Suprapubic skin (tissue), 4 donors: ENCODE data around the gene SORCS3. TPM values are rescaled to one million over a fixed set of nuclear protein-coding genes. Genes with fewer than 3 reads are reported as not detected.

Source experiments
- DNase-seq, 2 donors: peaks; one replicate each; pipeline ENCODE4 v3.0.0-alpha.2; 2019; ENCODE audit warnings: low spot score in 2 of 2
- H3K27ac ChIP-seq: fragments of 200-600 bp; sonication (generic); one replicate; pipeline ENCODE4 v1.5.1; 2019
- H3K27me3 ChIP-seq: fragments of 200-600 bp; sonication (generic); one replicate; pipeline ENCODE4 v1.5.1; 2019
- H3K36me3 ChIP-seq: fragments of 200-600 bp; sonication (generic); one replicate; pipeline ENCODE4 v1.5.1; 2019
- H3K4me1 ChIP-seq: fragments of 200-600 bp; sonication (generic); one replicate; pipeline ENCODE4 v1.5.1; 2019
- H3K4me3 ChIP-seq: fragments of 200-600 bp; sonication (generic); one replicate; pipeline ENCODE4 v1.5.1; 2019; ENCODE audit warnings: mild to moderate bottlenecking
- H3K9me3 ChIP-seq: fragments of 200-600 bp; sonication (generic); one replicate; pipeline ENCODE4 v1.5.1; 2019
- EP300 ChIP-seq: sonication (generic); formaldehyde crosslinking; IDR thresholded peaks from one replicate; pipeline ENCODE4 v1.6.1; 2017; ENCODE audit warnings: antibody characterized with exemption
- POLR2A ChIP-seq, 2 donors: fragments of 450-650 bp; IDR thresholded peaks; one replicate each; pipeline ENCODE4 v1.6.1; 2017; ENCODE audit warnings: antibody characterized with exemption in 2 of 2, mild to moderate bottlenecking in 2 of 2, moderate library complexity in 2 of 2
- POLR2AphosphoS5 ChIP-seq, 3 donors: sonication (generic); formaldehyde crosslinking; IDR thresholded peaks; one replicate each; pipeline ENCODE4 v1.6.1; 2017; ENCODE audit warnings: antibody characterized with exemption in 3 of 3
- WGBS: methylation state at CpG from one replicate; pipeline ENCODE4 v1.1.5; 2018; 5-methylcytosine and 5-hydroxymethylcytosine counted together
- total RNA-seq, 4 donors: library from RNA; depleted of rRNA; stranded (reverse); fragments of >200 nt; gene quantifications; one replicate each; pipeline ENCODE4 v1.1.0, GENCODE V29; 2016
- TF ChIP-seq, protein P1 (sequence below), 2 donors: fragments of 200-600 bp in 1 of 2; fragments of 450-650 bp in 1 of 2; sonication (generic) in 1 of 2; IDR thresholded peaks; one replicate each; pipeline ENCODE4 v1.5.1; 2016 to 2019; ENCODE audit warnings: antibody characterized with exemption in 2 of 2, mild to moderate bottlenecking in 1 of 2, moderate library complexity in 1 of 2

Gene SORCS3
- total RNA-seq, 4 donors from 2014 or later, result 0.16 to 0.19 (median 0.18) TPM

DNA sequence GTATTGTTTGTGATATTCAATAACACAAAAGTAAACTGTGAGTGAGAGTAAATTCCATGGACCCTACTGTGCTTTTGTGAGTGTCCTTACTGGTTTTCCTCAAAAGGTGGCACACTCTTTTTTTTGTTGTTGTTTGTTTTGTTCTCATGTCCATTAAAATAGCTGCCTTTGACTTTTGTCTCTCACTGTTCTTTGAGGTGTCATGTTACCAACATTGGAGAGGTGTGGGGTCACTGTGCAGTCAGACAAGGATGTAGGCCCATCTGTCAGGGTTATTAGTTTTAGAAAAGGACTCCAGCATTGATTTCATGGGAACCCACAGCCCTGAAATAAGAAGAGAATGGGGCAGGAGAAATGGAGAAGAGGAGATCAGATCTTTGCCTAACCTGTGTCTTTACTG is 383.1 kb downstream of the SORCS3 start:
- Histone ChIP-seq H3K27ac (no peak overlapping the region), H3K27me3 (no peaks in the 10 kb centered on the region), H3K9me3 (no peaks in the 10 kb centered on the region), H3K4me1 (no peaks in the 10 kb centered on the region), H3K36me3 (no peaks in the 10 kb centered on the region), H3K4me3 (no peak overlapping the region)
- no peak for TF ChIP-seq POLR2AphosphoS5 (IDR thresholded peaks at IDR 0.05)
- no peak for DNase-seq

DNA sequence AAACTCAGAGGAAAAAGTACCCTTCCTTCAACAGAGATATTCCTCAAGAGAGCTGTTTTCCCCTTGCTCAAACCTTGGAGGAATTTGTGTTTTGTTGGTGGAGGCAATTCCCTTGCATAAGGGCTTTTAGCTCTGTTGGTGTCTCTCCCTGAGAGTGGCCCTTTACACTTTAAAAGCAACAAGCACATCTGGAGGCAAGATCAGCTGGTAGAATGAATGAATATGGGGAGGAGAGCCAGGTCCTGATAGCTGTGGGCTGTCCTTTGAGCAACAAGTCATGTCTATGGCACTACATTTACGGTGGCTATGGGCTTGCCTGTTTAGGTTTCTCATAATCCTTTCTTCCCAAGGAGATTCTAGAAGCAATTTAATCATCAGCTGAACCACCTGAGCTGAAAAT is 384.0 kb downstream of the SORCS3 start:
- TF ChIP-seq POLR2AphosphoS5 (IDR thresholded peaks at IDR 0.05), result no peak
- TF ChIP-seq, protein P1, sequence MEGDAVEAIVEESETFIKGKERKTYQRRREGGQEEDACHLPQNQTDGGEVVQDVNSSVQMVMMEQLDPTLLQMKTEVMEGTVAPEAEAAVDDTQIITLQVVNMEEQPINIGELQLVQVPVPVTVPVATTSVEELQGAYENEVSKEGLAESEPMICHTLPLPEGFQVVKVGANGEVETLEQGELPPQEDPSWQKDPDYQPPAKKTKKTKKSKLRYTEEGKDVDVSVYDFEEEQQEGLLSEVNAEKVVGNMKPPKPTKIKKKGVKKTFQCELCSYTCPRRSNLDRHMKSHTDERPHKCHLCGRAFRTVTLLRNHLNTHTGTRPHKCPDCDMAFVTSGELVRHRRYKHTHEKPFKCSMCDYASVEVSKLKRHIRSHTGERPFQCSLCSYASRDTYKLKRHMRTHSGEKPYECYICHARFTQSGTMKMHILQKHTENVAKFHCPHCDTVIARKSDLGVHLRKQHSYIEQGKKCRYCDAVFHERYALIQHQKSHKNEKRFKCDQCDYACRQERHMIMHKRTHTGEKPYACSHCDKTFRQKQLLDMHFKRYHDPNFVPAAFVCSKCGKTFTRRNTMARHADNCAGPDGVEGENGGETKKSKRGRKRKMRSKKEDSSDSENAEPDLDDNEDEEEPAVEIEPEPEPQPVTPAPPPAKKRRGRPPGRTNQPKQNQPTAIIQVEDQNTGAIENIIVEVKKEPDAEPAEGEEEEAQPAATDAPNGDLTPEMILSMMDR (IDR thresholded peaks at IDR 0.05), result no peak
- no peak for TF ChIP-seq EP300
- Histone ChIP-seq H3K4me3 (no peak overlapping the region), H3K27ac (no peak overlapping the region), H3K9me3 (no peaks in the 10 kb centered on the region), H3K4me1 (no peaks in the 10 kb centered on the region), H3K27me3 (no peaks in the 10 kb centered on the region), H3K36me3 (no peaks in the 10 kb centered on the region)
- no peak for DNase-seq
- WGBS, result 29% methylated on average over 1 of the region's 1 CpG

DNA sequence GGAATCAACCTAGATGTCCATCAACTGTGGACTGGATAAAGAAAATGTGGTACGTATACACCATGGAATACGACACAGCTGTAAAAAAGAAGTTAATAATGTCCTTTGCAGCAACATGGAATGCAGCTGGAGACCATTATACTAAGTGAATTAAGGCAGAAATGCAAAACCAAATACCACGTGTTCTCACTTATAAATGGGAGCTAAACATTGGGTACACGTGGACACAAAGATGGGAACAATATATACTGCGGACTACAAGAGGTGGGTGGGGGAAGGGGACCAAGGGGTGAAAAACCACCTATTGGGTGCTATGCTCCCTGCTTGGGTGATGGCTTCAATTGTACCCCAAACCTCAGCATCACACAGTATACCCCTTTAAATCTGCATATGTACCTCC is 385.5 kb downstream of the SORCS3 start:
- Histone ChIP-seq H3K4me1 (no peaks in the 10 kb centered on the region), H3K27ac (no peak overlapping the region), H3K4me3 (no peak overlapping the region), H3K36me3 (no peaks in the 10 kb centered on the region), H3K9me3 (no peaks in the 10 kb centered on the region), H3K27me3 (no peaks in the 10 kb centered on the region)
- no peak for DNase-seq
- TF ChIP-seq EP300 (no peak), POLR2AphosphoS5 (IDR thresholded peaks at IDR 0.05) (no peak), POLR2A (IDR thresholded peaks at IDR 0.05) (no peak)
- TF ChIP-seq, protein P1 (IDR thresholded peaks at IDR 0.05), result no peak
- 78% methylated on average over 5 of the region's 5 CpGs for WGBS

DNA sequence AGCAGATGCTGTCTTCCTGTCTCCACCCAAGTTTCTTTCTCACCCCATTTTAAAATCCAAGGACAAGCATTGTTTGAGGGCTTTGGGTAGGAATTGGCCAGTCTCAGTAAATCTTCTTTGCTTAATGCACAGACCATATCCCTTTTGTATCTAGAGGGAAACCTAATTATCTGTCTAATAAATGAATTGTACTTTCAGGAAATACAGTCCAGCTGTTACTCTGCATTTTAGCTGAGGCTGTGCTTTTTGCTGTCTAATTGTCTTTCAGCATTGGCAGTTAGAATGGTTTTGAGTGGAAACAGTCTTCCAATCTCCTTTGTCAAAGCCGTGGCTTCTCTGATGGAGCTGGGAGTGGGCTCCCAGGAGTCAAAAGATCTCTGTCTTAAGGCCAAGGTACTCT is 388.2 kb downstream of the SORCS3 start:
- WGBS, result 52% methylated on average over 1 of the region's 1 CpG
- TF ChIP-seq POLR2A (IDR thresholded peaks at IDR 0.05), result no peak
- no peak for TF ChIP-seq EP300
- no peak for TF ChIP-seq POLR2AphosphoS5 (IDR thresholded peaks at IDR 0.05)
- TF ChIP-seq, protein P1 (IDR thresholded peaks at IDR 0.05), result no peak
- Histone ChIP-seq H3K4me1 (no peaks in the 10 kb centered on the region), H3K4me3 (no peak overlapping the region), H3K27me3 (no peaks in the 10 kb centered on the region), H3K9me3 (no peaks in the 10 kb centered on the region), H3K27ac (no peak overlapping the region), H3K36me3 (no peaks in the 10 kb centered on the region)
- no peak for DNase-seq

DNA sequence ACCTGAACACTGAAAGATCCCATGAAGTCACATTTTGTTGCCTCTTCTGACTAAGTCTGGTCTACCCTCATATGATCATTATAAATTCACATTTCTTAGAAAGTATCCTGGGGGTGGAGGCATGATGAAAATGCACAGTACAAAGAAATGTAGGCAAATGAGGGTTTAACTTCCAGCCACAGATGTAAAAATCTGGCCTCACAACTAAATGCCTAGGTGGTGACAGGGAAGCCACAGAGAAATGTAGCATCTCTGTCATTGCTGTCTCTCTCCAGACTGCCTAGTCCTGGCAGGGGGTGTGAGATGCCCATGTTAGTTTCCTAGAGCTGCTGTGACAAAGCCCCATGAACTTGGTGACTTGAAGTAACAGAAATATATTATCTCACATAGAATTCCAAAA is 395.9 kb downstream of the SORCS3 start:
- no peaks in the 10 kb centered on the region for H3K36me3 ChIP-seq
- TF ChIP-seq, protein P1 (IDR thresholded peaks at IDR 0.05), result no peak
- TF ChIP-seq EP300, result no peak
- no peak for TF ChIP-seq POLR2A (IDR thresholded peaks at IDR 0.05)
- no peak for TF ChIP-seq POLR2AphosphoS5 (IDR thresholded peaks at IDR 0.05)
- H3K27me3 ChIP-seq, result no peaks in the 10 kb centered on the region
- no peak overlapping the region for H3K27ac ChIP-seq
- H3K4me3 ChIP-seq, result no peak overlapping the region
- no peaks in the 10 kb centered on the region for H3K9me3 ChIP-seq
- no peaks in the 10 kb centered on the region for H3K4me1 ChIP-seq
- DNase-seq, result no peak

DNA sequence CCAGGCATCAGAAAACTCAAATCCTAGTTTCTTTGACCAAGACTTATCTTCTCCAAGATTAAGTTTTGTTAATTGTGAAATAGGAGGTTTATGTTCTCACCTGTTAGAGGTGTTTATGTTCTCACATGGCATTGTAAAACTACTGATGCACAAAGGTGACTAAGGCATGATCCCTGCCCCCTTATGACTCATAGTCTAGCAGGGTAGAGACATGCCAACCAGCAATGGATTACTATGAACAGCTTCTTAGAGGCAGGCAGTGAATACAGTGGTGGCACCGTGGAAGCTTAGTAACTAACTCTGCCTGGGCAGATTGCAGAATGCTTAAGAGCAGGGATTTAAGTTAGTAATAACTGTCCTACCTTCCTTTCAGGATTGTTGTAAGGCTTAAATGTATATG is 400.9 kb downstream of the SORCS3 start:
- Histone ChIP-seq H3K27me3 (no peaks in the 10 kb centered on the region), H3K4me3 (no peak overlapping the region), H3K4me1 (no peaks in the 10 kb centered on the region), H3K9me3 (no peaks in the 10 kb centered on the region), H3K36me3 (no peaks in the 10 kb centered on the region), H3K27ac (no peak overlapping the region)
- DNase-seq, result no peak
- TF ChIP-seq, protein P1 (IDR thresholded peaks at IDR 0.05), result no peak
- no peak for TF ChIP-seq EP300
- TF ChIP-seq POLR2AphosphoS5 (IDR thresholded peaks at IDR 0.05), result no peak
- no peak for TF ChIP-seq POLR2A (IDR thresholded peaks at IDR 0.05)
- WGBS, result 53% methylated on average over 1 of the region's 1 CpG
